ENCODE results near the gene CYP39A1.

- no peak for TF ChIP-seq CTCF (IDR thresholded peaks at IDR 0.05)
- TF ChIP-seq POLR2A (IDR thresholded peaks at IDR 0.05), result no peak
Measured at GRCh38 chr6:46637145-46637544, 15.5 kb downstream of the CYP39A1 start.
